ENCODE measurements around the gene INSYN2A. TPM values are rescaled to one million over a fixed set of nuclear protein-coding genes. Genes with fewer than 3 reads are reported as not detected.

The INSYN2A gene
- polyA plus RNA-seq, 3 donors = not detected

DNA sequence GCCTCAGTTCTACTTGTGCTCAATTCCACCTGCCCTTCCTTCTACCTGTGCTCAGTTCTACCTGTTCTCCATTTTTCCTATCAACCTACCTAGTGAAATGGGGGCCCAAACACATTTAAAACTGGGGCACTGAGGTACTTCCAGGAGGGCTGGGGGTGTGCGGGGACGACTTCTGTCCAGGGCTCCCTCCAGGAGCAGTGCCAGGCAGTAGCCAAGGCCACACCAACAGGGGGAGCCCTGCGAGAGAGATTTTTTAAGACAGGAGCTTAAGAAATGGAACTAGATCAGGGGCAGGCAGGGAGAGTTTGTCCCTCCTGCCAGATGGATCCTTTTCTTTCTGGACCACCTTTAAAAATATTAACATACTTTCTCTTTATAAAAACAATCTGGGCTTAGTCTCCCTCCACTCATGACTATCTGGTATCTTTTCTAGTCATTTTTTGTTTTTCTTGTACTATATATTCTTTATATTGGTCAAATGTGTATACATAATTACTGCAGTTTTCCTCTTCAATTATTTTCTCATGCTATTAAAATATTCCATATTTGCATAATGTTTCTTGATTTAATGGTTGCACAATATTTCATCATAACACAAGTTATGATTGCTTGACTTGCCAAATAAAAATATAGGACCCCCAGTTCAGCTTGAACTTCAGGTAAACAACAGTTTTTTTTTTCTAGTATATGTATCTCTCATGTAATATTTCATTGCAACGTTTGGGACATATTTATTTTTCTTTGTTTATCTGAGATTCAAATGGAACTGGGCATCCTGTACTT, 47.3 kb upstream of the INSYN2A start:
- no peaks in the 10 kb centered on the region for H3K27me3 ChIP-seq (ENCODE audit: control insufficient read depth in 2 of 2, insufficient read depth in 2 of 2, low read length in 2 of 2)
- Mint-ChIP-seq H3K4me1 (no peaks in the 10 kb centered on the region), H3K36me3 (no peaks in the 10 kb centered on the region), H3K27me3 (ENCODE audit: low read depth in 3 of 3) (peaks cover 3 to 4% (median 3%) of the 10 kb centered on the region in 3 donors), H3K9me3 (no peaks in the 10 kb centered on the region), H3K4me3 (no peak overlapping the region), H3K27ac (no peak overlapping the region)
- WGBS (ENCODE audit: insufficient coverage) = 50% methylated on average over 2 of the region's 4 CpGs
- H3K36me3 ChIP-seq (replicated peaks in 1 of 2; ENCODE audit: control insufficient read depth in 1 of 2, insufficient read depth in 2 of 2, low read length in 2 of 2) = no peaks in the 10 kb centered on the region
- no peak overlapping the region for H3K9ac ChIP-seq (ENCODE audit: insufficient read depth, low read length, poor library complexity, severe bottlenecking)
- no peaks in the 10 kb centered on the region for H3K9me3 ChIP-seq (replicated peaks in 1 of 2; ENCODE audit: control insufficient read depth in 1 of 2, insufficient read depth in 1 of 2, low read length in 2 of 2)
- H3K4me3 ChIP-seq (replicated peaks in 1 of 3; ENCODE audit: low read depth in 2 of 3, low read length in 3 of 3) = no peak overlapping the region
- no peak overlapping the region for H3K4me2 ChIP-seq (replicated peaks; ENCODE audit: extremely low read depth, low read length, poor library complexity, severe bottlenecking)
- H3K27ac ChIP-seq (ENCODE audit: low read depth in 1 of 2, low read length in 2 of 2) = no peak overlapping the region
- TF ChIP-seq, protein P1, sequence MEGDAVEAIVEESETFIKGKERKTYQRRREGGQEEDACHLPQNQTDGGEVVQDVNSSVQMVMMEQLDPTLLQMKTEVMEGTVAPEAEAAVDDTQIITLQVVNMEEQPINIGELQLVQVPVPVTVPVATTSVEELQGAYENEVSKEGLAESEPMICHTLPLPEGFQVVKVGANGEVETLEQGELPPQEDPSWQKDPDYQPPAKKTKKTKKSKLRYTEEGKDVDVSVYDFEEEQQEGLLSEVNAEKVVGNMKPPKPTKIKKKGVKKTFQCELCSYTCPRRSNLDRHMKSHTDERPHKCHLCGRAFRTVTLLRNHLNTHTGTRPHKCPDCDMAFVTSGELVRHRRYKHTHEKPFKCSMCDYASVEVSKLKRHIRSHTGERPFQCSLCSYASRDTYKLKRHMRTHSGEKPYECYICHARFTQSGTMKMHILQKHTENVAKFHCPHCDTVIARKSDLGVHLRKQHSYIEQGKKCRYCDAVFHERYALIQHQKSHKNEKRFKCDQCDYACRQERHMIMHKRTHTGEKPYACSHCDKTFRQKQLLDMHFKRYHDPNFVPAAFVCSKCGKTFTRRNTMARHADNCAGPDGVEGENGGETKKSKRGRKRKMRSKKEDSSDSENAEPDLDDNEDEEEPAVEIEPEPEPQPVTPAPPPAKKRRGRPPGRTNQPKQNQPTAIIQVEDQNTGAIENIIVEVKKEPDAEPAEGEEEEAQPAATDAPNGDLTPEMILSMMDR (IDR thresholded peaks at IDR 0.05) = peak; percentile 57
- H2AFZ ChIP-seq (ENCODE audit: insufficient read depth, low read depth, low read length, poor library complexity, severe bottlenecking) = no peak overlapping the region
- intact Hi-C loops (cut with micrococcal nuclease) = no loop called here
- H3K79me2 ChIP-seq (ENCODE audit: insufficient read depth, low read length) = no peaks in the 10 kb centered on the region
- H4K20me1 ChIP-seq (ENCODE audit: insufficient read depth, low read length) = no peaks in the 10 kb centered on the region
- peak in 2 of 3 donors; percentile 13 to 20 for DNase-seq
- no peaks in the 10 kb centered on the region for H3K4me1 ChIP-seq (ENCODE audit: control insufficient read depth in 1 of 2, insufficient read depth in 2 of 2, low read length in 2 of 2)

DNA sequence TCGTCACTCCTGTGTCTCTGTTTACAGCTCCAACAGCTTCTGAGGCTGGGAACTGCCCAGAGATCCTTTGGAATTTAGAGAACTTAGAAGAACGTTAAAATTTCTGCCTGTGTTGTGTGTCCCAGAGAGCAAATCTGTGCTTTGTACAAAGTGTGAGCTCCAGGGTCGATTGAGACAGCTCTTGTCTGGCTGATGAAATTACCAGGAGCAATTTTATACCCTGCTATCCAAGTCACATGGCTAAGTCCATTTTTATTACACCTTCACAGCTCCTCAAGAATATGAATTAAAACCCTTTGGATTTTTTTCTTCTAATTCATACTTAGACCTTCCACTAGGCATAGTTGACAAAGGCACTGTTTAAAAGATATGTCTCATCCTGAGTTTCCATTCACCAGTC, 46.5 kb upstream of the INSYN2A start:
- Mint-ChIP-seq H3K4me1 (no peaks in the 10 kb centered on the region), H3K36me3 (no peaks in the 10 kb centered on the region), H3K27ac (no peak overlapping the region), H3K27me3 (ENCODE audit: low read depth in 3 of 3) (peaks cover 3 to 4% (median 3%) of the 10 kb centered on the region in 3 donors), H3K9me3 (peaks cover 0 to 2% (median 0%) of the 10 kb centered on the region in 7 donors), H3K4me3 (no peak overlapping the region)
- no peaks in the 10 kb centered on the region for H3K27me3 ChIP-seq (ENCODE audit: control insufficient read depth in 2 of 2, insufficient read depth in 2 of 2, low read length in 2 of 2)
- H3K9ac ChIP-seq (ENCODE audit: insufficient read depth, low read length, poor library complexity, severe bottlenecking) = no peak overlapping the region
- no peak overlapping the region for H2AFZ ChIP-seq (ENCODE audit: insufficient read depth, low read depth, low read length, poor library complexity, severe bottlenecking)
- H3K79me2 ChIP-seq (ENCODE audit: insufficient read depth, low read length) = no peaks in the 10 kb centered on the region
- intact Hi-C loops (cut with micrococcal nuclease) = no loop called here
- no peaks in the 10 kb centered on the region for H3K9me3 ChIP-seq (replicated peaks in 1 of 2; ENCODE audit: control insufficient read depth in 1 of 2, insufficient read depth in 1 of 2, low read length in 2 of 2)
- no peak for DNase-seq
- H3K4me3 ChIP-seq (replicated peaks in 1 of 3; ENCODE audit: low read depth in 2 of 3, low read length in 3 of 3) = no peak overlapping the region
- H3K27ac ChIP-seq (ENCODE audit: low read depth in 1 of 2, low read length in 2 of 2) = no peak overlapping the region
- 86% methylated on average over 3 of the region's 3 CpGs for WGBS (ENCODE audit: insufficient coverage)
- no peak overlapping the region for H3K4me2 ChIP-seq (replicated peaks; ENCODE audit: extremely low read depth, low read length, poor library complexity, severe bottlenecking)
- TF ChIP-seq, protein P1 (IDR thresholded peaks at IDR 0.05) = no peak
- H4K20me1 ChIP-seq (ENCODE audit: insufficient read depth, low read length) = no peaks in the 10 kb centered on the region
- no peaks in the 10 kb centered on the region for H3K4me1 ChIP-seq (ENCODE audit: control insufficient read depth in 1 of 2, insufficient read depth in 2 of 2, low read length in 2 of 2)
- no peaks in the 10 kb centered on the region for H3K36me3 ChIP-seq (replicated peaks in 1 of 2; ENCODE audit: control insufficient read depth in 1 of 2, insufficient read depth in 2 of 2, low read length in 2 of 2)
